GM13977 (cell line): Measurements from ENCODE around the gene ELL3.
"Not testable (repeated sequence)": the region's sequence is repeated elsewhere in the genome, so short reads cannot be mapped to it uniquely, and the experiment has no call there.

Experiments used
- DNase-seq: peaks from one replicate; pipeline ENCODE4 v3.0.0; 2012; ENCODE audit warnings: low spot score
- in situ Hi-C: fragments of 300-500 bp; cut with MboI; formaldehyde crosslinking; loops from one replicate; pipeline ENCODE4 v1.12.0; 2022; ENCODE audit warnings: low sequenced_read_pairs, low pct_unique_long_range_greater_than_20kb, mixed read lengths, inconsistent platforms; ENCODE audit not compliant: unreplicated experiment
- TF ChIP-seq, protein P1 (sequence below): IDR thresholded peaks from 2 replicates; pipeline ENCODE4 v1.5.1; 2012; ENCODE audit warnings: mild to moderate bottlenecking, control low read depth; ENCODE audit not compliant: insufficient read depth; ENCODE audit errors: extremely low read depth, missing control alignments

The ELL3 gene, protein sequence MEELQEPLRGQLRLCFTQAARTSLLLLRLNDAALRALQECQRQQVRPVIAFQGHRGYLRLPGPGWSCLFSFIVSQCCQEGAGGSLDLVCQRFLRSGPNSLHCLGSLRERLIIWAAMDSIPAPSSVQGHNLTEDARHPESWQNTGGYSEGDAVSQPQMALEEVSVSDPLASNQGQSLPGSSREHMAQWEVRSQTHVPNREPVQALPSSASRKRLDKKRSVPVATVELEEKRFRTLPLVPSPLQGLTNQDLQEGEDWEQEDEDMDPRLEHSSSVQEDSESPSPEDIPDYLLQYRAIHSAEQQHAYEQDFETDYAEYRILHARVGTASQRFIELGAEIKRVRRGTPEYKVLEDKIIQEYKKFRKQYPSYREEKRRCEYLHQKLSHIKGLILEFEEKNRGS

DNA sequence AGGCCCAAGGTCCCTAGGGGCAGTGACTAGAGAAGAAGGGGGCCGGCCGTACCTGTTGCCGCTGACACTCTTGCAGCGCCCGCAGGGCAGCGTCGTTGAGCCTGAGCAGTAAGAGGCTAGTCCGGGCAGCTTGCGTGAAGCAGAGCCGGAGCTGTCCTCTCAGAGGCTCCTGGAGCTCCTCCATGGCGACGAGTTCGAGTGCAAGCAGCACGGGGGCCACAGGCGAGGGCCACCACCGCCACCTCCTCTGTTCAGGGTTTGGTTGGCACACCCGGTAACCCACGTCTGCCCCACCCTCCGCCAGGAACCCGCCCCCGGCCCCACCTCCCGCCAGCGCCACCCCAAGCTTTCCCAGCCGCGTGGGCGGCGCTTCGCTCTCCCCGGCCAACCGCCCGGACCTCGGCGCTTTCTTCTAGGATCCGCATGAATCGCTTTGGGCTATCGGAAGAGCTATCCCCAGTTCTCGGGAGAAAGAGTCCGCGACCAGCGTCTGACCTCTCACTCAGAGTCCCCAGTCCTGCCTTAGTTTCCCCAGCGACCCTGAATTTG is at the start of gene ELL3:
Gene ELL3 (minus strand): TSS at position 249 of the 549 bp plus-strand sequence. CDS start 65 bp downstream, at position 184.
- in situ Hi-C loops = no loop called here
- TF ChIP-seq, protein P1, sequence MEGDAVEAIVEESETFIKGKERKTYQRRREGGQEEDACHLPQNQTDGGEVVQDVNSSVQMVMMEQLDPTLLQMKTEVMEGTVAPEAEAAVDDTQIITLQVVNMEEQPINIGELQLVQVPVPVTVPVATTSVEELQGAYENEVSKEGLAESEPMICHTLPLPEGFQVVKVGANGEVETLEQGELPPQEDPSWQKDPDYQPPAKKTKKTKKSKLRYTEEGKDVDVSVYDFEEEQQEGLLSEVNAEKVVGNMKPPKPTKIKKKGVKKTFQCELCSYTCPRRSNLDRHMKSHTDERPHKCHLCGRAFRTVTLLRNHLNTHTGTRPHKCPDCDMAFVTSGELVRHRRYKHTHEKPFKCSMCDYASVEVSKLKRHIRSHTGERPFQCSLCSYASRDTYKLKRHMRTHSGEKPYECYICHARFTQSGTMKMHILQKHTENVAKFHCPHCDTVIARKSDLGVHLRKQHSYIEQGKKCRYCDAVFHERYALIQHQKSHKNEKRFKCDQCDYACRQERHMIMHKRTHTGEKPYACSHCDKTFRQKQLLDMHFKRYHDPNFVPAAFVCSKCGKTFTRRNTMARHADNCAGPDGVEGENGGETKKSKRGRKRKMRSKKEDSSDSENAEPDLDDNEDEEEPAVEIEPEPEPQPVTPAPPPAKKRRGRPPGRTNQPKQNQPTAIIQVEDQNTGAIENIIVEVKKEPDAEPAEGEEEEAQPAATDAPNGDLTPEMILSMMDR = peak; percentile 2
- DNase-seq = peak; percentile 56

DNA sequence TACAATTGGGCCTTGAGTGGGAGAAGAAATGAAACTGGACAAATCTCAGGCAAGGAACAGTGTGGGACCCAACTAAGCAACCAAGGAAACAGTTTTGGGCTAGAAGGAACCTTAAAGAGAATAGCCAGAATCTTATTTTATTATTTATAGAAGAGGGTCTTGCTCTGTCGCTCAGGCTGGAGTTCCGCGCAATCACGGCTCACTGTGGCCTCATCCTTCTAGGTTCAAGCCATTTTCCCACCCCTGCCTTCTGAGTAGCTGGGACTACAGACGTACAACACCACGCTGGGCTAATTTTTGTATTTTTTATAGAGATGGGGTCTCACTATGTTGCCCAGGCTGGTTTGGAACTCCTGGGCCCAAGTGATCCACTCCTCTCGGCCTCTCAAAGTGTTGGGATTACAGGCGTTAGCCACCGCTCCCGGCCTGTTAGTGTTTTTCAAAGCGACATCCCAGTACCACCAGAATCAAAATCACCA is 49.3 kb upstream of the ELL3 start:
- in situ Hi-C loops = no loop called here
- no peak for DNase-seq
- TF ChIP-seq, protein P1 = no peak

DNA sequence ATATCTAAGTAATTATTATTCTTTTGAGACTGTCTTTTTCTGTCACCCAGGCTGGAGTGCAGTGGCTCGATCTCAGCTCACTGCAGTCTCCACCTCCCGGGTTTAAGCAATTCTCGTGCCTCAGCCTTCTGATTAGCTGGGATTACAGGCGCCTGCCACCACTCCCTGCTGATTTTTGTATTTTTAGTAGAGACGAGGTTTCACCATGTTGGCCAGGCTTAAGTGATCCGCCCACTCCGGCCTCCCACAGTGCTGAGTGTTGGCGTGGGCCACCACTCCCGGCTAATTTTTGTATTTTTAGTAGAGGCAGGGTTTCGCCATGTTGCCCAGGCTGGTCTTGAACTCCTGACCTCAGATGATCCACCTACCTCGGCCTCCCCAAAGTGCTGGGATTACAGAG is 48.5 kb upstream of the ELL3 start:
- in situ Hi-C loops, DNase-seq: not testable (repeated sequence)

DNA sequence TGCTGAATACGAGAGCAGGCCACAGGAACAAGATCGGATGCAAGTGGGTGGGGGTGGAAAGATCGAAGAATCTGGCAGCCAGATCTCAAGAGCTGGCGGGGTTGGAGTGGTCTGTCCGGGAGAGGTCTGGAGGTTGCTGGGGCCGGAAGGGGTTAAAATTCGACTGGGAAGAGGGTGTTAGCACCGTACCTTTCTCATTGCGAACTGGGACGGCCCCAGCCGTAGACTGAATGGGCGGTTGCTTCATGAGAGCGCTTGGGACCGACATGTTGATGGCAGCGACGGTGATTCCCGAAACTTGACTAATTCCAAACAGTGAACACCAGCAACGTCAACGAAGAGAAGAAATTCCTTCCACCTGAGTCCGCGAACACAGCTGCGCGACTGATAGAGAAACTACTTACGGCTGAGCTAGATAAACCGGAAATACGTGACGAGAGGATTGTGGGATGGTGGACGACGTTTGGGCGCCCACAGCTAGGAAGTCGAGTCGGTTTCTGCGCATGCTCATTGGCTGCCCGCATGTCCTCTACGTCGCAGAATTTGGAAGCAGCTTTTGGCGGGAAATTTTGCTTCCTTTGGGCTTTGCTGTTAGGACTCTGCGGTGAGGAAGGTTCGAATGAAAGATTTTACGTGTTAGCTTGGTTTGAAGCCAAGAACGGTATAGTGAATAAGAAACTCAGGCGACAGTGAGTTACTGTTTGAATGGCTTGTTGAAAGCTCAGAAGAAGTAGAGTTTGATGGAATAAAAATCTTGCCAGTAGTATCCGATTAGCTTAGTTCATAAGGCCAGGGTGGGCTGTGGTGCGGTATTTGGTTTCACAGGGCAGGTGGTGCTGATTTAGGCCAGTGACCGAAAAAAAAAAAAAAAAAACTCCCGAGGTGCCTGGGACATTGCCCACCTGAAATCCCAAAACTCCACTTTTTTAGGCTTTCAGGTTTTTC is 47.8 kb upstream of the ELL3 start, which contains the start of gene MFAP1:
Gene MFAP1 (minus strand): TSS at position 389 of the 945 bp plus-strand sequence. CDS start 121 bp downstream, at position 268.
- TF ChIP-seq, protein P1 = no peak
- DNase-seq = peak; percentile 92
- in situ Hi-C loops = no loop called here

DNA sequence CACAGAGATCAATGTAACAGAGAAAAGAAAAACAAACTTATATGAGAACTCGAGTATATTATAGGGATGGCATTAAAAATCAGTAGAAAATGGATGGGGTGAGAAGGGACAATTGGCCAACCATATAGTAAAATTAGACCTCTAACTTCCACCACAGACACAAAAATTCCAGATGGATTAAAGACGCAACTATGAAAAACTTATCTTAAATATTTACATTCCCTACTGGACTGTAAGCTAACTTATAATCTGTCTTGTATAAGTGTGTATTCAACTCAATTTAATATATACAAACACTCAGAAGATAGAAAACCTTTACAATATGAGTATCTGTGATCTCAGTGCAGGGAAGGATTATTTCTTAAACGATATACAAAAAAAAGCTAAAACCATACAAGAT is 44.7 kb upstream of the ELL3 start:
- in situ Hi-C loops = no loop called here
- TF ChIP-seq, protein P1 = no peak
- DNase-seq = no peak

DNA sequence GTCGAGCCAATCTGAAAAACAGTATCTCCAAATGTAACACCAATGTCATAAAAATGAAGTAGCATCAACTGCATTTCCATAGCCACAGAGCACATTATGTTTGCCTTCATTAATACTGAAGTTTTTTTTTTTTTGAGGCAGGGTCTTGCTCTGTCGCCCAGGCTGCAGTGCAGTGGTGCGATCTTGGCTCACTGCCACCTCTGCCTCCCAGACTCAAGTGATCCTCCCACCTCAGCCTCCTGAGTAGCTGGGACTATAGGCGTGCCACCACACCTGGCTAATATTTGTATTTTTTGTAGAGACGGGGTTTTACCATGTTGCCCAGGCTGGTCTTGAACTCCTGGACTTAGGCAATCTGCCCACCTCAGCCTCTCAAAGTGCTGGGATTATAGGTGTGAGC is 38.3 kb upstream of the ELL3 start:
- DNase-seq, in situ Hi-C loops: not testable (repeated sequence)

DNA sequence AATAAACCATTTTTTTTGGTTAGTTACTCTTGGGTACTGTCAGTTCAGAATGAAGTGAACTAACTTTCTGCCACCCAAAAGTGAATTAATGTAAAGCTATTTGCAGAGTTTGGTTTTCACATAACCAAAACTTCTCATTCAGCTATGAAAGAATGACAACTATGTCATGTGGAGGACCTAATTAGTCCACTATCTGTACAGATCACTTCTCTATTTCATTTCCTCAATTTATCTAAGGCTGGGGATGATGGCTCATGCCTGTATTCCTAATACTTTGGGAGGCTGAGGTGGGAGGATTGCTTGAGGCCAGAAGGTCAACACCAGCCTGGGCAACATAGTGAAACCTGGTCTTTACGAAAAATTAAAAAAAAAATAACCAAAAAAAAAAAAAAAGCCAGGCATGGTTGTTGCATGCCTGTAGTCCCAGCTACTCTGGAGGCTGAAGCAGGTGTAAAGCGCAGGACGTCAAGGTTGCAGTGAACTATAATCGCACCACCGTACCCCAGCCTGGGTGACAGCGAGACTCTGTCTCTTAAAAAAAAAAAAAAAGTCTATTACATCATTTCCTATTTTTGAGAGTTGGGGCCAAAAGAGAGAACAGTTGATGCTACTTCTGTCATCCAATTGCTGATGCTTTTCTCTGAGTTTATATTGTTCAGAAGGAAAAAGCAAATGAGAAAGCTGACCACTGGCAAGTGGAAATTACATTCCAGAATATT is 32.4 kb upstream of the ELL3 start:
- DNase-seq = peak; percentile 52
- in situ Hi-C loops = no loop called here
- TF ChIP-seq, protein P1 = no peak
